Subcutaneous adipose tissue (tissue), 4 donors: ENCODE measurements around the gene FHOD3. TPM values are rescaled to one million over a fixed set of nuclear protein-coding genes. Genes with fewer than 3 reads are reported as not detected.

Source experiments
- CTCF ChIP-seq: fragments of 450-650 bp; IDR thresholded peaks from one replicate; pipeline ENCODE4 v1.5.1; 2016; ENCODE audit warnings: low read depth, mild to moderate bottlenecking, control low read depth, antibody characterized with exemption, moderate library complexity
- total RNA-seq, 4 donors: library from RNA; depleted of rRNA; stranded (reverse); fragments of >200 nt; gene quantifications; one replicate each; pipeline ENCODE4 v1.1.0, GENCODE V29; 2016

FHOD3 gene
- total RNA-seq, 4 donors from 2014 or later, result 1.5 to 5.4 (median 3.3) TPM

GRCh38 chr18:36516726-36517125 lies 219.2 kb downstream of the FHOD3 start:
- TF ChIP-seq CTCF, result no peak

DNA sequence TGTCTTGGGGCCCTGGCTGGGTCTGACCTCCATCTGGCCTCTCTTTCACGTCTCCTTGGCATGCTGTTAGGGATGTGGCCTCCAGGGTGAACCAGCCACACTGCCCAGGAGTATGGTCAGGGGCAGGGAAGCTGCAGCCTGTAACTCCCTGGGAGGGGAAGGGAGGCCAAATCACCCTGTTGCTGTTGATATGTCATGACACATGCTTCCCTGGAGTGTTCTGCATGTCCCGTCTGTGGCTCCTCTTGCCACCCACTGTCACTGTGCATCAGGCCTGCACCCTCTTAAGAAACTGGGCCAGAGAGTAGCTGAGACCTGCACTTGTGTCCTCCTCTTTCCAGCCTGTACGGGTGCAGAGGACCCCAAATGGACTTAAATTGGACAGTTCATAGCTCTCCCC lies 221.3 kb downstream of the FHOD3 start:
- no peak for TF ChIP-seq CTCF

- no peak for TF ChIP-seq CTCF
Measured at GRCh38 chr18:36519358-36519757, 221.8 kb downstream of the FHOD3 start.

DNA sequence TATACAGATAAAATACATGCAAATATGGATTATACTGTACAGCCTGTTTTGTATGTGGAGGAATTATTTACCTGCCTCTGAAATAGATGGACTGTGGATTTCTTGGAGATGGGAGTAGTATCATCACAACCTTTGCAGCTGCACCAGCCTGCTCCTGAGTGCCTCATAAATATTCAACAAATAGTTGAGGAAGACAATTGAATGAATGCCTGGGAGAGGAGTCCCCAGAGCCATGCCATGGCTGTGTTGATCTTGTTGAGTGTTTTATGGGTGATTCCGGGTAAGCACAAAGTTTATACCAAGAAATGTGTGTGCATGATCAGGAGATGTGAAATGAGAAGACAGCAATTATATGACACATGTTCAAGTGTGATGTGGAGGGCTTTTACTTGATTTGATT lies 225.0 kb downstream of the FHOD3 start:
- TF ChIP-seq CTCF, result no peak

- no peak for TF ChIP-seq CTCF
Measured at GRCh38 chr18:36525913-36526312, 228.4 kb downstream of the FHOD3 start.

GRCh38 chr18:36526611-36527010 lies 229.1 kb downstream of the FHOD3 start:
- TF ChIP-seq CTCF, result no peak

- no peak for TF ChIP-seq CTCF
Measured at GRCh38 chr18:36527051-36527450, 229.5 kb downstream of the FHOD3 start.
